Esophagus squamous epithelium (tissue), 5 donors: ENCODE data around the gene GSK3B. TPM values are rescaled to one million over a fixed set of nuclear protein-coding genes. Genes with fewer than 3 reads are reported as not detected.

ENCODE experiments used
- DNase-seq: peaks from one replicate; lab custom pipeline; 2025; lab: John Stamatoyannopoulos, UW
- H3K27ac ChIP-seq, 4 donors: fragments of 200-600 bp; sonication (generic); one replicate each; pipeline ENCODE4 v1.5.1; 2016 to 2019; ENCODE audit warnings: mild to moderate bottlenecking in 1 of 4
- H3K27me3 ChIP-seq, 4 donors: fragments of 200-600 bp; sonication (generic); 1 replicate in 3 of 4; 2 replicates in 1 of 4; pipeline versions ENCODE4 v1.5.1 to v1.6.0; 2017 to 2021; ENCODE audit warnings: antibody characterized with exemption in 1 of 4
- H3K36me3 ChIP-seq, 3 donors: fragments of 200-600 bp; sonication (generic); one replicate each; pipeline ENCODE4 v1.5.1; 2016 to 2019
- H3K4me1 ChIP-seq, 3 donors: fragments of 200-600 bp; sonication (generic); one replicate each; pipeline ENCODE4 v1.5.1; 2017 to 2019
- H3K4me3 ChIP-seq, 4 donors: fragments of 200-600 bp; sonication (generic); 1 replicate in 3 of 4; 2 replicates in 1 of 4; pipeline ENCODE4 v1.5.1; 2016 to 2019; ENCODE audit warnings: mild to moderate bottlenecking in 2 of 4, moderate library complexity in 1 of 4
- H3K9me3 ChIP-seq, 3 donors: fragments of 200-600 bp; sonication (generic); one replicate each; pipeline ENCODE4 v1.5.1; 2016 to 2019
- POLR2A ChIP-seq, 4 donors: fragments of 450-650 bp; IDR thresholded peaks; one replicate each; pipeline ENCODE4 v1.6.1; 2017; ENCODE audit warnings: antibody characterized with exemption in 4 of 4, mild to moderate bottlenecking in 4 of 4, moderate library complexity in 3 of 4
- WGBS, 2 donors: methylation state at CpG; one replicate each; pipeline ENCODE4 v1.1.5; 2018; 5-methylcytosine and 5-hydroxymethylcytosine counted together
- intact Hi-C: fragments of 100-400 bp; cut with DNase I; formaldehyde crosslinking; loops from one replicate; pipeline ENCODE4 v1.15.0; 2022
- total RNA-seq, 4 donors: library from RNA; depleted of rRNA; stranded (reverse); fragments of >200 nt; gene quantifications; one replicate each; pipeline ENCODE4 v1.1.0, GENCODE V29; 2016
- TF ChIP-seq, protein P1 (sequence below), 6 experiments: fragments of 450-650 bp in 4 of 6; fragments of 200-600 bp in 2 of 6; sonication (generic) in 2 of 6; IDR thresholded peaks; one replicate each; pipeline ENCODE4 v1.5.1; 2016 to 2019; ENCODE audit warnings: antibody characterized with exemption in 6 of 6, mild to moderate bottlenecking in 4 of 6, moderate library complexity in 4 of 6
- donor health status: DM: yes; HTN: yes; CAD: no.

GSK3B gene
- total RNA-seq, 4 donors from 2014 or later, result 24.1 to 38.9 (median 34.5) TPM

DNA sequence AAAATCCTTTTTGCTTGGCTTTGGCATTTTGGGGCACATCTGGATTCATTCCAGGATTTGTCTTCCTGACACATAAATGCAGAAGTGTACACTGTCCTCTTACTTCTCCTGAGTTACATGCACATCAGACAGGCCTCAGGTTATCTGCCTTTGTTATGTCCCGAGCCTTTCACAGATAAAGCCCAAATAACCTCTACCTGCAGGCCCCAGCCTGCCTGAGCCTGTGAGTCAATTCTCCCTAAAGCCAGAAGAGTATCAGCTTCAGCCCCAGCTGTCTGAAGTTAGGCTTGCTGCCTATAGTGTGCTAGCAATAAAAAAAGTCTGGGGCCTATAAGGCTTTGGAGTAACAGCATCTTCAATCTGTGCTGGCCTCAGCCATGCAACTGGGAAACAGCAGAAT, 17.7 kb upstream of the GSK3B start:
- no peak for DNase-seq

DNA sequence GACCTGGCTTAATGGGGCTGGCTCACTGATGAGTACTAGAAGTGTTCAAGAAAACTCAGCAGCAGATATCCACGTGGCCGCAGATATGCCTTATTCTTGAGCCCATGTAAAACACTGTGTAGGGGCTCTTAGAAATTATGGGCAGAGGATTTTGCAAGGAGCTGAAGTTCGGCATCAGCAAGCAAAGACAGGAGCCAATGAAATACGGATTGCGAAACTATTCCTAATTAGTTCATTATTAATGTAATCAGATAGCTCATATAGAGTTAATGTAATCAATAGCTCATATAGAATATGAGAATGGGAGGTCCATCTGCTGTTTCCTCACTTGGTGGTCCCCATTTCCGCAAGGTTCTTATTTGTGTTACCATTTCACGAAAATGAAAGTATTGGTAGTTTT, 9.0 kb upstream of the GSK3B start:
- H3K27me3 ChIP-seq, result no peaks in the 10 kb centered on the region
- peaks cover 0 to 44% (median 0%) of the 10 kb centered on the region in 3 donors for H3K4me1 ChIP-seq
- intact Hi-C loops, result no loop called here
- no peak for DNase-seq
- 39 to 51% methylated on average over 7 of the region's 7 CpGs for WGBS, 2 donors
- H3K36me3 ChIP-seq, result no peaks in the 10 kb centered on the region
- TF ChIP-seq, protein P1, sequence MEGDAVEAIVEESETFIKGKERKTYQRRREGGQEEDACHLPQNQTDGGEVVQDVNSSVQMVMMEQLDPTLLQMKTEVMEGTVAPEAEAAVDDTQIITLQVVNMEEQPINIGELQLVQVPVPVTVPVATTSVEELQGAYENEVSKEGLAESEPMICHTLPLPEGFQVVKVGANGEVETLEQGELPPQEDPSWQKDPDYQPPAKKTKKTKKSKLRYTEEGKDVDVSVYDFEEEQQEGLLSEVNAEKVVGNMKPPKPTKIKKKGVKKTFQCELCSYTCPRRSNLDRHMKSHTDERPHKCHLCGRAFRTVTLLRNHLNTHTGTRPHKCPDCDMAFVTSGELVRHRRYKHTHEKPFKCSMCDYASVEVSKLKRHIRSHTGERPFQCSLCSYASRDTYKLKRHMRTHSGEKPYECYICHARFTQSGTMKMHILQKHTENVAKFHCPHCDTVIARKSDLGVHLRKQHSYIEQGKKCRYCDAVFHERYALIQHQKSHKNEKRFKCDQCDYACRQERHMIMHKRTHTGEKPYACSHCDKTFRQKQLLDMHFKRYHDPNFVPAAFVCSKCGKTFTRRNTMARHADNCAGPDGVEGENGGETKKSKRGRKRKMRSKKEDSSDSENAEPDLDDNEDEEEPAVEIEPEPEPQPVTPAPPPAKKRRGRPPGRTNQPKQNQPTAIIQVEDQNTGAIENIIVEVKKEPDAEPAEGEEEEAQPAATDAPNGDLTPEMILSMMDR (IDR thresholded peaks at IDR 0.05), result no peak
- no peak for TF ChIP-seq POLR2A (IDR thresholded peaks at IDR 0.05)
- no peaks in the 10 kb centered on the region for H3K9me3 ChIP-seq
- peak overlapping the region in 2 of 4 donors; percentile 47 to 68 for H3K27ac ChIP-seq
- H3K4me3 ChIP-seq, result no peak overlapping the region

More for the DNA sequence above, 17.7 kb upstream of the GSK3B start:
- H3K4me3 ChIP-seq, result no peak overlapping the region
- no peak for TF ChIP-seq POLR2A (IDR thresholded peaks at IDR 0.05)
- TF ChIP-seq, protein P1 (IDR thresholded peaks at IDR 0.05), result no peak
- no peaks in the 10 kb centered on the region for H3K27me3 ChIP-seq
- intact Hi-C loops, result no loop called here
- H3K36me3 ChIP-seq, result no peaks in the 10 kb centered on the region
- H3K9me3 ChIP-seq, result no peaks in the 10 kb centered on the region
- H3K27ac ChIP-seq, result peak overlapping the region in 3 of 4 donors; percentile 28 to 44 (median 31)
- 44 to 50% methylated on average over 1 of the region's 1 CpG for WGBS, 2 donors
- peaks cover 0 to 47% (median 20%) of the 10 kb centered on the region in 3 donors for H3K4me1 ChIP-seq

DNA sequence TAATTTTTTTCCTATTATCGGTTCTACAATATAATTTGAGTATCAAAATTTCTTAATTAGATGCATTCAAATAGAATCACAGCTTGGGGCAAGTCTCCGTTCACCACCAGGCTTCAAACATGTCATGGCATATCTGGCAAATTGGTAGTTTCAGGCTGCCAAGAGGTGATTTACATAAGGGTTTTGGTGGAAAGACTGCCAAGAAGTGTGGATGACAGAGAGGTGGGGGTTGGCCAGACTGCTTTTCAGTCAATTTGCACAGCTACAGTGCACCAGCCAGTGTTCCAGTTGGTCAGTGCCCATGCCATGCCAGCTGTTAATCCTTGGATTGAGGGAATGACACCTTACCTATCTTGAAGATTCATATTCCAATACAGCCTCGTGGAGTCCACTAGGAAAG, 8.4 kb upstream of the GSK3B start:
- Histone ChIP-seq H3K27ac (peak overlapping the region in 2 of 4 donors; percentile 47 to 68), H3K4me3 (no peak overlapping the region), H3K36me3 (no peaks in the 10 kb centered on the region), H3K4me1 (peaks cover 0 to 51% (median 0%) of the 10 kb centered on the region in 3 donors), H3K27me3 (no peaks in the 10 kb centered on the region), H3K9me3 (no peaks in the 10 kb centered on the region)
- no peak for DNase-seq
- TF ChIP-seq, protein P1 (IDR thresholded peaks at IDR 0.05), result peak in 2 of 6 experiments; percentile 19 to 28
- TF ChIP-seq POLR2A (IDR thresholded peaks at IDR 0.05), result no peak
- WGBS, 2 donors, result 31 to 46% methylated on average over 3 of the region's 3 CpGs
- intact Hi-C loops, result no loop called here

DNA sequence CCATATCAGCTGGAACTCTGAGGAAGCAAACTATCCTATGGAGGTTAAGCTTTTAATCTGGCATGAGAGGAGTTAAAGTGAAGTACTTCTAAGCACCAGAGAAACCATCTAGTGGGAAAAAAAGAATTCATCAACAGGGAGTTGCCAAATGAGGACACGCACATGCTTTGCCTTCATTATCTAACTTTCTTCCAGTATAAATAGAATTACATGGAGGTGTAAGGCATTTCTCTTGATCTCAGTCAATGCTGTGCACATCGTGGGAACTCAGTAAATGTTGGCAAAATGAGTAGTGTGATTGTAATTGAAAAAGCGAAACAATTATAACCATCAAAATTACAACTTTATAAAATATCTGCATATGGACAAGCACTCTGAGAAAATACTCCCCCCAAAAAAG, 8.0 kb upstream of the GSK3B start:
- 24 to 39% methylated on average over 3 of the region's 3 CpGs for WGBS, 2 donors
- Histone ChIP-seq H3K9me3 (no peaks in the 10 kb centered on the region), H3K4me3 (no peak overlapping the region), H3K27ac (peak overlapping the region in 3 of 4 donors; percentile 45 to 68 (median 47)), H3K27me3 (no peaks in the 10 kb centered on the region), H3K36me3 (no peaks in the 10 kb centered on the region), H3K4me1 (peaks cover 0 to 55% (median 0%) of the 10 kb centered on the region in 3 donors)
- TF ChIP-seq, protein P1 (IDR thresholded peaks at IDR 0.05), result no peak
- no peak for TF ChIP-seq POLR2A (IDR thresholded peaks at IDR 0.05)
- intact Hi-C loops, result no loop called here
- no peak for DNase-seq

DNA sequence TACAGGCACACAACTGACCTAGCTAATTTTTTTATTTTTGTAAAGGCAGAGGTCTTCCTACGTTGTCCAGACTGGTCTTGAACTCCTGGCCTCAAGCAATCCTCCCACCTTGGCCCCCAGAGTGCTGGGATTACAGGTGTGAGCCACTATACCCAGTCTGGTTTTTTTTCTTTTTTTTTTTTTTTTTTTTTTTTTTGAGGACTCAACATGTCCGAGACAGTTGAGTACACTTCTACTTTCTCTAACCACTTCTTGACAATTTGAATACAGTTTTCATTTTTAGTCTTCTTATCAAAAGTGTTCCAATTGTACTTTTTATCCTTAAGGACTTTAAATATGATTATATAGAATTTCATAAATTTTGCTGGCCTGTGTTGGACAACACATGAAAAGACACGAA, 7.4 kb upstream of the GSK3B start:
- H3K27me3 ChIP-seq, result no peaks in the 10 kb centered on the region
- WGBS, 2 donors, result 55 to 57% methylated on average over 3 of the region's 3 CpGs
- TF ChIP-seq POLR2A (IDR thresholded peaks at IDR 0.05), result no peak
- TF ChIP-seq, protein P1 (IDR thresholded peaks at IDR 0.05), result no peak
- DNase-seq, result no peak
- no peaks in the 10 kb centered on the region for H3K9me3 ChIP-seq
- no peak overlapping the region for H3K4me3 ChIP-seq
- no peaks in the 10 kb centered on the region for H3K36me3 ChIP-seq
- intact Hi-C loops, result no loop called here
- H3K4me1 ChIP-seq, result peaks cover under 1 to 61% (median under 1%) of the 10 kb centered on the region in 3 donors
- H3K27ac ChIP-seq, result peak overlapping the region in 2 of 4 donors; percentile 47 to 68
